ENCODE data around the gene CACNA1B. TPM values are rescaled to one million over a fixed set of nuclear protein-coding genes. Genes with fewer than 3 reads are reported as not detected.

The CACNA1B gene
- total and polyA plus RNA-seq, 10 donors = under 0.01 to 0.09 (median 0.04) TPM; not detected in 4

DNA sequence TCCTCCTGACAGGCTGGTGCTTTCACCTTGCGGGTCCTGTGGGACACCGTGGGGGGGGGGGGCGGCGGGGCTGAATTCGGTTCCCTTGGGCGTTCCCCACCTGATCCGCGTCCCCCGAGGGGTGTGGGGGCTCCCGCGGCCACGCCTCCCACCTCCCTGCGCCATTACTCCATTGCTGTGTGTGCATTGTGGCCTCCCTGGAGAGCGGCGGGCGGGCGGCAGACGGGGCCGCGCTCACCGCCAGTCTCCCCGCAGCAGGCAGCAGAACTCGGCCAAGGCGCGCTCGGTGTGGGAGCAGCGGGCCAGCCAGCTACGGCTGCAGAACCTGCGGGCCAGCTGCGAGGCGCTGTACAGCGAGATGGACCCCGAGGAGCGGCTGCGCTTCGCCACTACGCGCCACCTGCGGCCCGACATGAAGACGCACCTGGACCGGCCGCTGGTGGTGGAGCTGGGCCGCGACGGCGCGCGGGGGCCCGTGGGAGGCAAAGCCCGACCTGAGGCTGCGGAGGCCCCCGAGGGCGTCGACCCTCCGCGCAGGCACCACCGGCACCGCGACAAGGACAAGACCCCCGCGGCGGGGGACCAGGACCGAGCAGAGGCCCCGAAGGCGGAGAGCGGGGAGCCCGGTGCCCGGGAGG, 145.3 kb downstream of the CACNA1B start:
- Histone ChIP-seq H3K27ac (no peak overlapping the region), H3K4me1 (peaks cover 0 to 18% (median 9%) of the 10 kb centered on the region in 6 donors), H3K27me3 (replicated peaks in 1 of 7) (peaks cover 4 to 56% (median 24%) of the 10 kb centered on the region in 7 donors), H3K9me3 (no peaks in the 10 kb centered on the region), H3K4me3 (peak overlapping the region in 6 of 8 donors; percentile 5 to 51 (median 15)), H3K36me3 (no peaks in the 10 kb centered on the region)
- intact Hi-C loops (cut with DNase I; ENCODE audit: low total_unique reads) = no loop called here
- TF ChIP-seq POLR2AphosphoS5 (IDR thresholded peaks at IDR 0.05) (no peak), POLR2A (IDR thresholded peaks at IDR 0.05) (no peak)
- TF ChIP-seq, protein P1, sequence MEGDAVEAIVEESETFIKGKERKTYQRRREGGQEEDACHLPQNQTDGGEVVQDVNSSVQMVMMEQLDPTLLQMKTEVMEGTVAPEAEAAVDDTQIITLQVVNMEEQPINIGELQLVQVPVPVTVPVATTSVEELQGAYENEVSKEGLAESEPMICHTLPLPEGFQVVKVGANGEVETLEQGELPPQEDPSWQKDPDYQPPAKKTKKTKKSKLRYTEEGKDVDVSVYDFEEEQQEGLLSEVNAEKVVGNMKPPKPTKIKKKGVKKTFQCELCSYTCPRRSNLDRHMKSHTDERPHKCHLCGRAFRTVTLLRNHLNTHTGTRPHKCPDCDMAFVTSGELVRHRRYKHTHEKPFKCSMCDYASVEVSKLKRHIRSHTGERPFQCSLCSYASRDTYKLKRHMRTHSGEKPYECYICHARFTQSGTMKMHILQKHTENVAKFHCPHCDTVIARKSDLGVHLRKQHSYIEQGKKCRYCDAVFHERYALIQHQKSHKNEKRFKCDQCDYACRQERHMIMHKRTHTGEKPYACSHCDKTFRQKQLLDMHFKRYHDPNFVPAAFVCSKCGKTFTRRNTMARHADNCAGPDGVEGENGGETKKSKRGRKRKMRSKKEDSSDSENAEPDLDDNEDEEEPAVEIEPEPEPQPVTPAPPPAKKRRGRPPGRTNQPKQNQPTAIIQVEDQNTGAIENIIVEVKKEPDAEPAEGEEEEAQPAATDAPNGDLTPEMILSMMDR (IDR thresholded peaks at IDR 0.05 in 8 of 11, conservative IDR thresholded peaks at IDR 0.05 in 3 of 11) = no peak
- WGBS, 5 donors = 3 to 10% (median 6%) methylated on average over 11 to 69 of the region's 69 CpGs
- DNase-seq = peak; percentile 54

- H3K36me3 ChIP-seq = no peaks in the 10 kb centered on the region
- peaks cover 0 to 2% (median 0%) of the 10 kb centered on the region in 8 donors for H3K9me3 ChIP-seq
- no peak overlapping the region for H3K27ac ChIP-seq
- peak overlapping the region in 4 of 8 donors; percentile 0 to 51 (median 14) for H3K4me3 ChIP-seq
- peaks cover 4 to 63% (median 24%) of the 10 kb centered on the region in 7 donors for H3K27me3 ChIP-seq (replicated peaks in 1 of 7)
- no peak for DNase-seq
- intact Hi-C loops (cut with DNase I; ENCODE audit: low total_unique reads) = no loop called here
- TF ChIP-seq, protein P1 (IDR thresholded peaks at IDR 0.05 in 8 of 11, conservative IDR thresholded peaks at IDR 0.05 in 3 of 11) = no peak
- TF ChIP-seq POLR2A (IDR thresholded peaks at IDR 0.05) (no peak), POLR2AphosphoS5 (IDR thresholded peaks at IDR 0.05) (no peak)
- 6 to 12% (median 11%) methylated on average over 34 to 84 of the region's 84 CpGs for WGBS, 5 donors
- peaks cover 0 to 18% (median 9%) of the 10 kb centered on the region in 6 donors for H3K4me1 ChIP-seq
These were observed 146.0 kb downstream of the CACNA1B start for GRCh38 chr9:138023394-138024124.

DNA sequence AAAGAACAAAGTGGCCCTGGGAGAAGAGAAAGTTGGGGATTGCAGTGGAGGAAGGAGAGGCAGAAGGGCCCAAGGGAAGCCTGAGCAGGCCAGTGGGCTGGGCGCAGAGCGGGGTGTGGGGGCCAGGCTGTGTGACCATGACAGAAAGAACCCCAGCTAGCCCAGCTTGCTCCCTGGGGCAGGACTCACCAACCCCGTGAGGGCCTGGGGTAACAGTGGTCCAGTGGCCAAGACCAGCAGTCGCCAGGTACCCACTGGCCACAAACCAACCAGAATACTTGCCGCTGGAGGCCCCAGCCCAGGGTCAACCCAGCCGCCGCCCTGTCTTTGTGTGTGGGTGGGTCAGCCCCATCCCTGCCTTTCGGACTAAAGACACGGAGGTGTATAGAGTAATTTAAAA, 146.5 kb downstream of the CACNA1B start:
- H3K36me3 ChIP-seq = no peaks in the 10 kb centered on the region
- peaks cover 4 to 63% (median 24%) of the 10 kb centered on the region in 7 donors for H3K27me3 ChIP-seq (replicated peaks in 1 of 7)
- TF ChIP-seq, protein P1 (IDR thresholded peaks at IDR 0.05 in 8 of 11, conservative IDR thresholded peaks at IDR 0.05 in 3 of 11) = no peak
- TF ChIP-seq POLR2A (IDR thresholded peaks at IDR 0.05) (no peak), POLR2AphosphoS5 (IDR thresholded peaks at IDR 0.05) (no peak)
- peak overlapping the region in 1 of 8 donors; percentile 0 for H3K4me3 ChIP-seq
- DNase-seq = peak; percentile 43
- peaks cover 0 to 18% (median 9%) of the 10 kb centered on the region in 6 donors for H3K4me1 ChIP-seq
- peaks cover 0 to 4% (median 0%) of the 10 kb centered on the region in 8 donors for H3K9me3 ChIP-seq
- H3K27ac ChIP-seq = no peak overlapping the region
- intact Hi-C loops (cut with DNase I; ENCODE audit: low total_unique reads) = no loop called here
- WGBS, 5 donors = 94 to 96% (median 95%) methylated on average over 9 of the region's 9 CpGs

- peaks cover 0 to 4% (median 0%) of the 10 kb centered on the region in 8 donors for H3K9me3 ChIP-seq
- no peaks in the 10 kb centered on the region for H3K36me3 ChIP-seq
- H3K4me1 ChIP-seq = peaks cover 0 to 18% (median 9%) of the 10 kb centered on the region in 6 donors
- TF ChIP-seq POLR2A (IDR thresholded peaks at IDR 0.05) = no peak
- no peak for TF ChIP-seq POLR2AphosphoS5 (IDR thresholded peaks at IDR 0.05)
- TF ChIP-seq, protein P1 (IDR thresholded peaks at IDR 0.05 in 8 of 11, conservative IDR thresholded peaks at IDR 0.05 in 3 of 11) = no peak
- peak; percentile 43 for DNase-seq
- H3K4me3 ChIP-seq = no peak overlapping the region
- 83 to 95% (median 92%) methylated on average over 9 to 11 of the region's 11 CpGs for WGBS, 5 donors
- H3K27ac ChIP-seq = no peak overlapping the region
- intact Hi-C loops (cut with DNase I; ENCODE audit: low total_unique reads) = no loop called here
- peaks cover 4 to 67% (median 24%) of the 10 kb centered on the region in 7 donors for H3K27me3 ChIP-seq (replicated peaks in 1 of 7)
These were observed 147.3 kb downstream of the CACNA1B start for GRCh38 chr9:138024831-138025291.

Measured in spleen (tissue), 11 donors.